Measurements from ENCODE around the gene KIF4A.
"Not testable (repeated sequence)": the region's sequence is repeated elsewhere in the genome, so short reads cannot be mapped to it uniquely, and the experiment has no call there.

Gene KIF4A

GRCh38 chrX:70289793-70290770, at the start of gene KIF4A, which contains the start of gene PDZD11:
TSS of gene KIF4A (plus strand) at chrX:70290104. CDS start at chrX:70290459, 355 bp downstream.
TSS of gene PDZD11 (minus strand) at chrX:70289927. CDS start at chrX:70289341, 586 bp downstream.
- H3K4me1 Mint-ChIP-seq (ENCODE audit: low read depth), result peaks cover 24% of the 10 kb centered on the region
- no peaks in the 10 kb centered on the region for H3K27me3 Mint-ChIP-seq (ENCODE audit: low read depth)
- H3K27ac Mint-ChIP-seq, result peak within 1 kb of the TSS; percentile 91
- no peaks in the 10 kb centered on the region for H3K9me3 Mint-ChIP-seq
- peak within 1 kb of the TSS; percentile 94 for H3K4me3 Mint-ChIP-seq
- peak; percentile 84 for DNase-seq (ENCODE audit: low spot score)
- peaks cover 39% of the 10 kb centered on the region for H3K36me3 Mint-ChIP-seq (ENCODE audit: low read depth)

- no peaks in the 10 kb centered on the region for H3K4me1 Mint-ChIP-seq (ENCODE audit: low read depth)
- no peaks in the 10 kb centered on the region for H3K27me3 Mint-ChIP-seq (ENCODE audit: low read depth)
- no peak overlapping the region for H3K27ac Mint-ChIP-seq
- H3K9me3 Mint-ChIP-seq, result no peaks in the 10 kb centered on the region
- no peaks in the 10 kb centered on the region for H3K36me3 Mint-ChIP-seq (ENCODE audit: low read depth)
- DNase-seq (ENCODE audit: low spot score), result no peak
- H3K4me3 Mint-ChIP-seq, result no peak overlapping the region
Observed at GRCh38 chrX:70240751-70241150, 49.2 kb upstream of the KIF4A start.

GRCh38 chrX:70241501-70241900, 48.4 kb upstream of the KIF4A start:
- Mint-ChIP-seq H3K4me3 (no peak overlapping the region), H3K4me1 (ENCODE audit: low read depth) (no peaks in the 10 kb centered on the region), H3K27me3 (ENCODE audit: low read depth) (no peaks in the 10 kb centered on the region), H3K36me3 (ENCODE audit: low read depth) (no peaks in the 10 kb centered on the region), H3K27ac (no peak overlapping the region), H3K9me3 (no peaks in the 10 kb centered on the region)
- no peak for DNase-seq (ENCODE audit: low spot score)

GRCh38 chrX:70243601-70244000, 46.3 kb upstream of the KIF4A start:
- H3K27me3 Mint-ChIP-seq (ENCODE audit: low read depth), result not testable (repeated sequence)

GRCh38 chrX:70244881-70245280, 45.0 kb upstream of the KIF4A start:
- no peak overlapping the region for H3K4me3 Mint-ChIP-seq
- no peaks in the 10 kb centered on the region for H3K36me3 Mint-ChIP-seq (ENCODE audit: low read depth)
- no peaks in the 10 kb centered on the region for H3K4me1 Mint-ChIP-seq (ENCODE audit: low read depth)
- no peaks in the 10 kb centered on the region for H3K27me3 Mint-ChIP-seq (ENCODE audit: low read depth)
- H3K9me3 Mint-ChIP-seq, result no peaks in the 10 kb centered on the region
- DNase-seq (ENCODE audit: low spot score), result no peak
- H3K27ac Mint-ChIP-seq, result no peak overlapping the region

More at GRCh38 chrX:70243601-70244000, 46.3 kb upstream of the KIF4A start:
- H3K4me1 Mint-ChIP-seq (ENCODE audit: low read depth); DNase-seq (ENCODE audit: low spot score); H3K27ac Mint-ChIP-seq; H3K36me3 Mint-ChIP-seq (ENCODE audit: low read depth); H3K4me3 Mint-ChIP-seq; H3K9me3 Mint-ChIP-seq: not testable (repeated sequence)

GRCh38 chrX:70247252-70247651, 42.7 kb upstream of the KIF4A start:
- H3K4me1 Mint-ChIP-seq (ENCODE audit: low read depth), result no peaks in the 10 kb centered on the region
- H3K9me3 Mint-ChIP-seq, result no peaks in the 10 kb centered on the region
- no peaks in the 10 kb centered on the region for H3K27me3 Mint-ChIP-seq (ENCODE audit: low read depth)
- H3K36me3 Mint-ChIP-seq (ENCODE audit: low read depth), result no peaks in the 10 kb centered on the region
- no peak for DNase-seq (ENCODE audit: low spot score)
- H3K27ac Mint-ChIP-seq, result no peak overlapping the region
- no peak overlapping the region for H3K4me3 Mint-ChIP-seq

GRCh38 chrX:70252491-70252890, 37.4 kb upstream of the KIF4A start:
- no peak overlapping the region for H3K27ac Mint-ChIP-seq
- no peak overlapping the region for H3K4me3 Mint-ChIP-seq
- H3K27me3 Mint-ChIP-seq (ENCODE audit: low read depth), result no peaks in the 10 kb centered on the region
- H3K4me1 Mint-ChIP-seq (ENCODE audit: low read depth), result peaks cover 3% of the 10 kb centered on the region
- H3K9me3 Mint-ChIP-seq, result no peaks in the 10 kb centered on the region
- no peak for DNase-seq (ENCODE audit: low spot score)
- peaks cover 1% of the 10 kb centered on the region for H3K36me3 Mint-ChIP-seq (ENCODE audit: low read depth)

GRCh38 chrX:70253377-70254062, 36.4 kb upstream of the KIF4A start:
- Mint-ChIP-seq H3K4me1 (ENCODE audit: low read depth) (peaks cover 3% of the 10 kb centered on the region), H3K4me3 (no peak overlapping the region), H3K36me3 (ENCODE audit: low read depth) (peaks cover 1% of the 10 kb centered on the region), H3K9me3 (no peaks in the 10 kb centered on the region), H3K27ac (no peak overlapping the region), H3K27me3 (ENCODE audit: low read depth) (no peaks in the 10 kb centered on the region)
- no peak for DNase-seq (ENCODE audit: low spot score)

GRCh38 chrX:70254063-70254400, 35.9 kb upstream of the KIF4A start:
- Mint-ChIP-seq H3K4me3 (no peak overlapping the region), H3K4me1 (ENCODE audit: low read depth) (peaks cover 3% of the 10 kb centered on the region), H3K9me3 (no peaks in the 10 kb centered on the region), H3K27me3 (ENCODE audit: low read depth) (no peaks in the 10 kb centered on the region), H3K36me3 (ENCODE audit: low read depth) (peaks cover 1% of the 10 kb centered on the region), H3K27ac (no peak overlapping the region)
- DNase-seq (ENCODE audit: low spot score), result no peak

GRCh38 chrX:70254909-70255308, 35.0 kb upstream of the KIF4A start:
- no peak overlapping the region for H3K27ac Mint-ChIP-seq
- H3K27me3 Mint-ChIP-seq (ENCODE audit: low read depth), result no peaks in the 10 kb centered on the region
- peaks cover 3% of the 10 kb centered on the region for H3K4me1 Mint-ChIP-seq (ENCODE audit: low read depth)
- peaks cover 1% of the 10 kb centered on the region for H3K36me3 Mint-ChIP-seq (ENCODE audit: low read depth)
- H3K4me3 Mint-ChIP-seq, result no peak overlapping the region
- no peaks in the 10 kb centered on the region for H3K9me3 Mint-ChIP-seq
- DNase-seq (ENCODE audit: low spot score), result no peak

- Mint-ChIP-seq H3K36me3 (ENCODE audit: low read depth) (peaks cover 1% of the 10 kb centered on the region), H3K27me3 (ENCODE audit: low read depth) (no peaks in the 10 kb centered on the region), H3K9me3 (no peaks in the 10 kb centered on the region), H3K4me1 (ENCODE audit: low read depth) (peaks cover 3% of the 10 kb centered on the region), H3K27ac (no peak overlapping the region), H3K4me3 (no peak overlapping the region)
- DNase-seq (ENCODE audit: low spot score), result no peak
Observed at GRCh38 chrX:70255452-70255851, 34.5 kb upstream of the KIF4A start.

- Mint-ChIP-seq H3K4me1 (ENCODE audit: low read depth) (peaks cover 3% of the 10 kb centered on the region), H3K27me3 (ENCODE audit: low read depth) (no peaks in the 10 kb centered on the region), H3K27ac (no peak overlapping the region), H3K4me3 (no peak overlapping the region), H3K36me3 (ENCODE audit: low read depth) (peaks cover 1% of the 10 kb centered on the region), H3K9me3 (no peaks in the 10 kb centered on the region)
- DNase-seq (ENCODE audit: low spot score), result no peak
Observed at GRCh38 chrX:70257423-70258288, 32.2 kb upstream of the KIF4A start.

GRCh38 chrX:70260104-70260503, 29.8 kb upstream of the KIF4A start, which contains the start of gene P2RY4:
TSS of gene P2RY4 (minus strand) at chrX:70260204. CDS start at chrX:70259624, 580 bp downstream.
- H3K27me3 Mint-ChIP-seq (ENCODE audit: low read depth), result no peaks in the 10 kb centered on the region
- DNase-seq (ENCODE audit: low spot score), result no peak
- no peaks in the 10 kb centered on the region for H3K9me3 Mint-ChIP-seq
- H3K4me1 Mint-ChIP-seq (ENCODE audit: low read depth), result no peaks in the 10 kb centered on the region
- peaks cover 1% of the 10 kb centered on the region for H3K36me3 Mint-ChIP-seq (ENCODE audit: low read depth)
- H3K4me3 Mint-ChIP-seq, result no peak within 1 kb of the TSS
- H3K27ac Mint-ChIP-seq, result no peak within 1 kb of the TSS

Measured in T-helper 2 cell treated with Interferon-gamma antibody and Interleukin-4, amounts not matched to agents 5 μg/mL and 100 μg/mL, for 36 hours (primary cell).